ENCODE results near the gene RNF113A. TPM values are rescaled to one million over a fixed set of nuclear protein-coding genes. Genes with fewer than 3 reads are reported as not detected.

Gene RNF113A
- total and polyA plus RNA-seq, 10 donors = 15.2 to 41.9 (median 21.1) TPM

DNA sequence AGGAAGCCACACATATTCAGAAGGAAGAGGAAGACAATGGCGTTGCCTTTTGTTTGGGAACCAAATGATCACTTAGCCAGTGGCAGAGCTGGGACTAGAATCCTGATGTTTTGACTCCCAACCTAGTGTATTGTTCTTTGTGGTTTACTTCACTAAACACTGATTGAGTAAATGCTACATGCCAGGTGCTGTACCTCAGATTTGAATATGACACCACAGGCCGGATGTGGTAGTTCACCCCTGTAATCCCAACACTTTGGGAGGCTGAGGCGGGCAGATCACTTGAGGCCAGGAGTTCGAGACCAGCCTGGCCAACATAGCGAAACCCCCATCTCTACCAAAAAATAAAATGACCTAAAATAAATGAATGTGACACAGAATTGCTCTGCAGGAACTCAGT, 8.5 kb upstream of the RNF113A start:
- Histone ChIP-seq H3K4me3 (no peak overlapping the region), H3K4me1 (peaks cover 0 to 9% (median 7%) of the 10 kb centered on the region in 6 donors), H3K36me3 (peaks cover 0 to 34% (median 11%) of the 10 kb centered on the region in 6 donors), H3K27ac (no peak overlapping the region), H3K27me3 (replicated peaks in 1 of 7) (no peaks in the 10 kb centered on the region), H3K9me3 (no peaks in the 10 kb centered on the region)
- TF ChIP-seq POLR2AphosphoS5 (IDR thresholded peaks at IDR 0.05) (no peak), POLR2A (IDR thresholded peaks at IDR 0.05) (no peak)
- TF ChIP-seq, protein P1, sequence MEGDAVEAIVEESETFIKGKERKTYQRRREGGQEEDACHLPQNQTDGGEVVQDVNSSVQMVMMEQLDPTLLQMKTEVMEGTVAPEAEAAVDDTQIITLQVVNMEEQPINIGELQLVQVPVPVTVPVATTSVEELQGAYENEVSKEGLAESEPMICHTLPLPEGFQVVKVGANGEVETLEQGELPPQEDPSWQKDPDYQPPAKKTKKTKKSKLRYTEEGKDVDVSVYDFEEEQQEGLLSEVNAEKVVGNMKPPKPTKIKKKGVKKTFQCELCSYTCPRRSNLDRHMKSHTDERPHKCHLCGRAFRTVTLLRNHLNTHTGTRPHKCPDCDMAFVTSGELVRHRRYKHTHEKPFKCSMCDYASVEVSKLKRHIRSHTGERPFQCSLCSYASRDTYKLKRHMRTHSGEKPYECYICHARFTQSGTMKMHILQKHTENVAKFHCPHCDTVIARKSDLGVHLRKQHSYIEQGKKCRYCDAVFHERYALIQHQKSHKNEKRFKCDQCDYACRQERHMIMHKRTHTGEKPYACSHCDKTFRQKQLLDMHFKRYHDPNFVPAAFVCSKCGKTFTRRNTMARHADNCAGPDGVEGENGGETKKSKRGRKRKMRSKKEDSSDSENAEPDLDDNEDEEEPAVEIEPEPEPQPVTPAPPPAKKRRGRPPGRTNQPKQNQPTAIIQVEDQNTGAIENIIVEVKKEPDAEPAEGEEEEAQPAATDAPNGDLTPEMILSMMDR (IDR thresholded peaks at IDR 0.05 in 8 of 11, conservative IDR thresholded peaks at IDR 0.05 in 3 of 11) = no peak
- DNase-seq = no peak
- intact Hi-C loops (cut with DNase I; ENCODE audit: low total_unique reads) = no loop called here
- WGBS, 5 donors = 59 to 73% (median 68%) methylated on average over 5 of the region's 5 CpGs

DNA sequence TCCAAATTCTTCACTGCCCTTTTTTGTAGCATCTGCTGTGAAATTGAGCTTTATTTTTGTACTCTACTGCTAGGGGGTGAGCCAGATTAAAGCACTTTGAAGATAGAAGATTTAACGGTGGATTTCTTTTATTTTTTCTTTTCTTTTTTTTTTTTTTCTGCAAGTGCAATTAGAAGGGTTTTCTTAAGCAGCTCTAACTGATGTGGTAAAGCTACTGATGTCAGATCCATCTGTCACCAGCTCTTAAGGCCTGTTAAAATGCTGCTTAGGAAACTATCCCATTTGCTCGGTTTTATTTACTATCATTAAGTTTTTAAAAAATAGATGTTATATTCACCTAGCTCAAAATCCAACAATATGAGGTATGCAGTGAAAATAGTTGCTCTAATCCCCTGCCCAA, 7.2 kb upstream of the RNF113A start:
- no peaks in the 10 kb centered on the region for H3K9me3 ChIP-seq
- H3K27ac ChIP-seq = no peak overlapping the region
- intact Hi-C loops (cut with DNase I; ENCODE audit: low total_unique reads) = no loop called here
- 65 to 85% (median 71%) methylated on average over 2 of the region's 2 CpGs for WGBS, 5 donors
- H3K27me3 ChIP-seq (replicated peaks in 1 of 7) = no peaks in the 10 kb centered on the region
- TF ChIP-seq POLR2AphosphoS5 (IDR thresholded peaks at IDR 0.05) (no peak), POLR2A (IDR thresholded peaks at IDR 0.05) (no peak)
- TF ChIP-seq, protein P1 (IDR thresholded peaks at IDR 0.05 in 8 of 11, conservative IDR thresholded peaks at IDR 0.05 in 3 of 11) = no peak
- peaks cover 0 to 42% (median 11%) of the 10 kb centered on the region in 6 donors for H3K36me3 ChIP-seq
- H3K4me3 ChIP-seq = no peak overlapping the region
- no peak for DNase-seq
- H3K4me1 ChIP-seq = peaks cover 0 to 20% (median 9%) of the 10 kb centered on the region in 6 donors

DNA sequence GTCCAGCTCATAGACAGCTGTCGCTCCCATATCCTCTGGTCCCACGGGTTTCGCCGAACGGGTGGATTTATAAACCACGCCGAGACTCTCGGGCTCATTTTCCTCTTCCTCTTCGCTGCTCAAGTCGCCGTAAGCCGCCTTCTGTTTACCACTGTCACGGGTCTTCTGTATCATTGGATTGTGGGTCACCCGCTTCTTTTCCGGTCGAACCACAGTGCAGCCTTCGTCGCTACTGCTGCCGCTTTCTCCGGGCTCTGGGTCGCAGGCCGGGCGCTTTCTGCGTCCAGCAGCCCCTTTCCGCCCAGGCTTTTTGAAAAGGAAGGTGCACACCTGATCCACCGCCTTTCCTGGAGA, 311 bp downstream of the RNF113A start:
- TF ChIP-seq, protein P1 (IDR thresholded peaks at IDR 0.05 in 8 of 11, conservative IDR thresholded peaks at IDR 0.05 in 3 of 11) = no peak
- no peak for TF ChIP-seq POLR2A (IDR thresholded peaks at IDR 0.05)
- TF ChIP-seq POLR2AphosphoS5 (IDR thresholded peaks at IDR 0.05) = no peak
- peaks cover 0 to 46% (median 25%) of the 10 kb centered on the region in 6 donors for H3K4me1 ChIP-seq
- DNase-seq = no peak
- peaks cover 0 to 19% (median 4%) of the 10 kb centered on the region in 6 donors for H3K36me3 ChIP-seq
- H3K27ac ChIP-seq = peak overlapping the region; percentile 80 to 98 (median 95)
- WGBS, 5 donors = 0 to 46% (median 13%) methylated on average over 23 to 26 of the region's 26 CpGs
- intact Hi-C loops (cut with DNase I; ENCODE audit: low total_unique reads) = no loop called here
- no peaks in the 10 kb centered on the region for H3K9me3 ChIP-seq
- H3K27me3 ChIP-seq (replicated peaks in 1 of 7) = no peaks in the 10 kb centered on the region
- peak overlapping the region; percentile 34 to 72 (median 57) for H3K4me3 ChIP-seq

DNA sequence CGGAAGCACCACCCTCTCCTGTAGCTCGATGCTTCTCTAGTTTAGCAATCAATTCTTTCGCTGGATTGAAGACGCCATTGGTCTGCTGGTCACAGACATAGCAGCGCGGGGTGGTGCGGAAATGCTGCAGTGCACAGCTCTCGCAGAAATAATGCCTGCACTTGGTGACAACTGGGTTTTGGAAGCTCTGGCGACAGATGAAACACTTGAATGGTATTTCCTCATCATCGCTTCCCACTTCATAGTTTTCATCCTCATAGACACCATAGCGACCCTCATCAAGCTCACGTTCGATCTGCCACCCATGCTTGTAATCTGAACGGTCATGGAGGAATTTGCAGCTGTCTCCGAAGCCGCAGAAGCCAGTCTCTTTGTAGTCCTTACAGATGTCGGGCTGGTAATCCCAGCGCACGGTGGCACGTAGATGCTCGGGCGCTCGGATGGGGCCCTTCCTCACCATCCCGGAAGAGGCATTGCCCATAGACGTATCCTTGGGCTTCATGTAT, 854 bp downstream of the RNF113A start:
- TF ChIP-seq, protein P1 (IDR thresholded peaks at IDR 0.05 in 8 of 11, conservative IDR thresholded peaks at IDR 0.05 in 3 of 11) = no peak
- TF ChIP-seq POLR2AphosphoS5 (IDR thresholded peaks at IDR 0.05) (peak in 2 of 3 donors; percentile 15 to 18), POLR2A (IDR thresholded peaks at IDR 0.05) (peak in 1 of 3 donors; percentile 11)
- peak; percentile 82 for DNase-seq
- intact Hi-C loops (cut with DNase I; ENCODE audit: low total_unique reads) = no loop called here
- Histone ChIP-seq H3K27me3 (replicated peaks in 1 of 7) (no peaks in the 10 kb centered on the region), H3K27ac (peak overlapping the region; percentile 80 to 98 (median 95)), H3K9me3 (no peaks in the 10 kb centered on the region), H3K4me1 (peaks cover 0 to 46% (median 25%) of the 10 kb centered on the region in 6 donors), H3K4me3 (peak overlapping the region; percentile 34 to 72 (median 57)), H3K36me3 (peaks cover 0 to 14% (median 2%) of the 10 kb centered on the region in 6 donors)
- 0 to 45% (median 0%) methylated on average over 24 to 25 of the region's 25 CpGs for WGBS, 5 donors
